ENCODE data around the gene BPIFB6. TPM values are rescaled to one million over a fixed set of nuclear protein-coding genes. Genes with fewer than 3 reads are reported as not detected.

BPIFB6 gene
- total and polyA plus RNA-seq, 2 of the 4 experiments (the other 2 are of a cell fraction), result not detected

- Histone ChIP-seq H4K20me1 (ENCODE audit: insufficient read depth, low read length) (no peaks in the 10 kb centered on the region), H3K4me3 (ENCODE audit: insufficient read depth, low read depth, low read length) (no peak overlapping the region), H3K9me1 (ENCODE audit: insufficient read depth, low read length) (no peaks in the 10 kb centered on the region), H4K8ac (ENCODE audit: low read depth in 2 of 2, low read length in 2 of 2) (no peak overlapping the region), H2AFZ (replicated peaks; ENCODE audit: low read length, poor library complexity) (peak overlapping the region; percentile 41), H3K14ac (replicated peaks; ENCODE audit: low read depth, low read length) (no peak overlapping the region), H3K79me1 (ENCODE audit: low read depth in 1 of 2, low read length in 2 of 2) (no peaks in the 10 kb centered on the region), H3K27ac (ENCODE audit: insufficient read depth, low read length) (no peak overlapping the region), H4K5ac (ENCODE audit: low read depth, low read length) (no peak overlapping the region), H3K36me3 (ENCODE audit: control insufficient read depth, insufficient read depth, low read length) (no peaks in the 10 kb centered on the region), H2BK5ac (ENCODE audit: low read depth, low read length, poor library complexity, severe bottlenecking) (no peak overlapping the region), H3K4me2 (ENCODE audit: low read depth, low read length) (no peak overlapping the region), H3K4me1 (ENCODE audit: control insufficient read depth, insufficient read depth, low read length) (no peaks in the 10 kb centered on the region), H2AK5ac (ENCODE audit: low read depth, low read length) (no peak overlapping the region), H3K9me3 (ENCODE audit: control insufficient read depth, insufficient read depth, low read length) (no peaks in the 10 kb centered on the region), H3K27me3 (ENCODE audit: control insufficient read depth, insufficient read depth, low read length) (peaks cover 3% of the 10 kb centered on the region; the same call in 1 of the 2 replicates), H3K18ac (ENCODE audit: low read depth, low read length) (no peak overlapping the region), H4K91ac (ENCODE audit: insufficient read depth, low read depth, low read length) (no peak overlapping the region), H2BK15ac (ENCODE audit: low read depth, low read length) (no peak overlapping the region), H3K4ac (ENCODE audit: low read depth, low read length) (no peak overlapping the region), H3K23ac (ENCODE audit: low read depth, low read length) (no peak overlapping the region), H3K9ac (ENCODE audit: low read depth, low read length) (no peak overlapping the region), H2BK120ac (ENCODE audit: low read depth, low read length) (no peak overlapping the region), H2BK20ac (ENCODE audit: low read depth, low read length) (no peak overlapping the region), H3K56ac (ENCODE audit: extremely low read depth, insufficient read depth, low read length) (no peak overlapping the region), H2AK9ac (replicated peaks; ENCODE audit: low read depth, low read length, poor library complexity) (no peak overlapping the region)
- in situ Hi-C loops (cut with MboI; ENCODE audit: low sequenced_read_pairs) (no loop called here), dilution Hi-C loops (cut with HindIII; ENCODE audit: low sequenced_read_pairs, unreplicated experiment) (no loop called here), intact Hi-C loops (cut with micrococcal nuclease) (no loop called here)
- ATAC-seq (ENCODE audit: low read depth) (no peak), DNase-seq (no peak)
- ChIA-PET POLR2A (ENCODE audit: unreplicated experiment) (no interaction called here), CTCF (no interaction called here)
- BruUV-seq (replicated peaks), result no TSS peak
- TF ChIP-seq POLR2A (IDR thresholded peaks at IDR 0.05; ENCODE audit: low read depth, low read length) (no peak), CEBPB (IDR thresholded peaks at IDR 0.05; ENCODE audit: low read depth, low read length) (no peak), RAD21 (IDR thresholded peaks at IDR 0.05; ENCODE audit: low read length) (no peak), CTCF (conservative IDR thresholded peaks at IDR 0.05; ENCODE audit: low read depth, low read length) (no peak)
- 83% methylated on average over 5 of the region's 18 CpGs; no CpG with 5 or more reads in 1 of the 2 experiments for WGBS, 2 experiments (ENCODE audit: extremely low coverage in 2 of 2, insufficient read length in 1 of 2)
Measured at GRCh38 chr20:33020278-33021161, 10.9 kb upstream of the BPIFB6 start.

All from IMR-90 (cell line).